Endodermal cell (in vitro differentiated cells): ENCODE data around the gene CLIP1. TPM values are rescaled to one million over a fixed set of nuclear protein-coding genes. Genes with fewer than 3 reads are reported as not detected.

Experiments used
- DNase-seq: peaks from one replicate; pipeline ENCODE4 v3.0.0-alpha.2; 2017
- H3K27ac ChIP-seq: 2 replicates; pipeline ENCODE4 v1.5.1; 2013; ENCODE audit warnings: mild to moderate bottlenecking, low read depth, low read length, moderate library complexity
- H3K27me3 ChIP-seq: 2 replicates; pipeline ENCODE4 v1.6.1; 2013; ENCODE audit warnings: mild to moderate bottlenecking, low read length, moderate library complexity; ENCODE audit not compliant: insufficient read depth, control insufficient read depth, poor library complexity, severe bottlenecking
- H3K36me3 ChIP-seq: 2 replicates; pipeline ENCODE4 v1.7.0; 2013; ENCODE audit warnings: mild to moderate bottlenecking, low read length, moderate library complexity; ENCODE audit not compliant: control insufficient read depth, insufficient read depth
- H3K4me1 ChIP-seq: one replicate; pipeline ENCODE4 v1.7.0; 2013; ENCODE audit warnings: low read length; ENCODE audit not compliant: control insufficient read depth, insufficient read depth
- H3K4me3 ChIP-seq: 2 replicates; pipeline ENCODE4 v1.5.1; 2013; ENCODE audit warnings: mild to moderate bottlenecking, low read length, moderate library complexity
- H3K9ac ChIP-seq: 2 replicates; pipeline ENCODE4 v1.6.1; 2013; ENCODE audit warnings: mild to moderate bottlenecking, low read length, moderate library complexity; ENCODE audit not compliant: poor library complexity, severe bottlenecking; ENCODE audit errors: extremely low read depth
- H3K9me3 ChIP-seq: 2 replicates; pipeline ENCODE4 v1.6.1; 2013; ENCODE audit warnings: mild to moderate bottlenecking, low read length, moderate library complexity; ENCODE audit not compliant: control insufficient read depth
- H3K27ac Mint-ChIP-seq: 2 replicates; pipeline ENCODE4 v1.8.0; 2020; ENCODE audit warnings: mixed read lengths
- H3K27me3 Mint-ChIP-seq: 2 replicates; pipeline ENCODE4 v1.8.0; 2021; ENCODE audit warnings: mild to moderate bottlenecking, mixed read lengths; ENCODE audit not compliant: insufficient read depth
- H3K36me3 Mint-ChIP-seq: 2 replicates; pipeline ENCODE4 v1.8.0; 2020; ENCODE audit warnings: low read depth, mixed read lengths
- H3K4me1 Mint-ChIP-seq: 2 replicates; pipeline ENCODE4 v1.8.0; 2020; ENCODE audit warnings: mixed read lengths
- H3K4me3 Mint-ChIP-seq: 2 replicates; pipeline ENCODE4 v1.8.0; 2020; ENCODE audit warnings: mild to moderate bottlenecking, moderate library complexity, mixed read lengths
- H3K9me3 Mint-ChIP-seq: 2 replicates; pipeline ENCODE4 v1.8.0; 2020; ENCODE audit warnings: mild to moderate bottlenecking, mixed read lengths
- CTCF ChIP-seq: fragments of 200-600 bp; sonication (generic); conservative IDR thresholded peaks from 2 replicates; pipeline ENCODE4 v1.5.0; 2021; ENCODE audit warnings: antibody characterized with exemption, mild to moderate bottlenecking
- WGBS, 2 experiments: methylation state at CpG; one replicate each; pipeline versions ENCODE4 v1.1.5 to v1.1.7; 2013; ENCODE audit warnings: missing lambda C conversion rate in 2 of 2, mixed read lengths in 1 of 2; ENCODE audit not compliant: insufficient coverage in 1 of 2, insufficient read length in 1 of 2; 5-methylcytosine and 5-hydroxymethylcytosine counted together
- total RNA-seq, 2 donors: library from RNA; stranded (reverse); fragmentation: NEBNext Ultra II Directional in 1 of 2; extraction: Animal tissue kit (Norgen Biotek cat#: 25700) in 1 of 2; gene quantifications; 2 replicates in 1 of 2; 3 replicates in 1 of 2; pipeline ENCODE4 v1.2.1, GENCODE V29; 2021

Gene CLIP1
- total RNA-seq, 2 donors from 2014 or later: 56.5 to 65.1 TPM

- no peak overlapping the region for H3K27ac Mint-ChIP-seq
These were observed 99.0 kb downstream of the CLIP1 start for GRCh38 chr12:122323311-122324019.

DNA sequence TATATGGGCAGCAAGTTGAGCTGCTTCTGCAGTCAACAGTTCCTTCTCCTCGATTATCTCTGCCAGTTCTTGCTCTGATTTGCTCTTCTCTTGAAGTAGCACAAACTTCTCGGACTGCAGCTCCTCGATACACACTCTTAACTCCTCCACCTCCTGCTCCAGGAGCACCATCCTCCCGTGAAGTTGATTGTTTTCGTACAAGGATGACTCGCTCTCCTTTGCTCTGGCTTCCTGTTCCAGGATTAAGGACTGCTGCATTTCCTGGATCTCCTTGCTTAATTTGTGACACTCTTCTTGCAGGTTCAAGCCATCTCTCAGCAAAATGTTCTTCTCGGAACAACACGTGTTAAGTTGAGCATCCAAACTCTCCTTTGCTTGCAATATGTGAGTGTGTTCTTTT lies 100.0 kb downstream of the CLIP1 start:
- peaks cover 69% of the 10 kb centered on the region for H3K36me3 ChIP-seq
- no peak overlapping the region for H3K9ac ChIP-seq
- no peak for TF ChIP-seq CTCF
- no peak overlapping the region for H3K4me3 ChIP-seq
- Mint-ChIP-seq H3K27me3 (no peaks in the 10 kb centered on the region), H3K4me3 (no peak overlapping the region), H3K9me3 (no peaks in the 10 kb centered on the region), H3K36me3 (peaks cover 57% of the 10 kb centered on the region), H3K4me1 (no peaks in the 10 kb centered on the region), H3K27ac (no peak overlapping the region)
- H3K27me3 ChIP-seq: no peaks in the 10 kb centered on the region
- no peak for DNase-seq
- H3K27ac ChIP-seq: no peak overlapping the region
- no peaks in the 10 kb centered on the region for H3K9me3 ChIP-seq
- H3K4me1 ChIP-seq: no peaks in the 10 kb centered on the region
- 91 to 92% methylated on average over 8 of the region's 8 CpGs for WGBS, 2 experiments

More at GRCh38 chr12:122323311-122324019, 99.0 kb downstream of the CLIP1 start:
- H3K4me3 Mint-ChIP-seq: no peak overlapping the region
- Histone ChIP-seq H3K9me3 (no peaks in the 10 kb centered on the region), H3K4me1 (no peaks in the 10 kb centered on the region), H3K36me3 (peaks cover 68% of the 10 kb centered on the region), H3K27ac (no peak overlapping the region), H3K9ac (no peak overlapping the region), H3K27me3 (no peaks in the 10 kb centered on the region), H3K4me3 (no peak overlapping the region)
- WGBS, 2 experiments: 94 to 96% methylated on average over 18 of the region's 18 CpGs
- H3K4me1 Mint-ChIP-seq: no peaks in the 10 kb centered on the region
- DNase-seq: no peak
- H3K27me3 Mint-ChIP-seq: no peaks in the 10 kb centered on the region
- TF ChIP-seq CTCF: no peak
- peaks cover 54% of the 10 kb centered on the region for H3K36me3 Mint-ChIP-seq
- H3K9me3 Mint-ChIP-seq: no peaks in the 10 kb centered on the region

DNA sequence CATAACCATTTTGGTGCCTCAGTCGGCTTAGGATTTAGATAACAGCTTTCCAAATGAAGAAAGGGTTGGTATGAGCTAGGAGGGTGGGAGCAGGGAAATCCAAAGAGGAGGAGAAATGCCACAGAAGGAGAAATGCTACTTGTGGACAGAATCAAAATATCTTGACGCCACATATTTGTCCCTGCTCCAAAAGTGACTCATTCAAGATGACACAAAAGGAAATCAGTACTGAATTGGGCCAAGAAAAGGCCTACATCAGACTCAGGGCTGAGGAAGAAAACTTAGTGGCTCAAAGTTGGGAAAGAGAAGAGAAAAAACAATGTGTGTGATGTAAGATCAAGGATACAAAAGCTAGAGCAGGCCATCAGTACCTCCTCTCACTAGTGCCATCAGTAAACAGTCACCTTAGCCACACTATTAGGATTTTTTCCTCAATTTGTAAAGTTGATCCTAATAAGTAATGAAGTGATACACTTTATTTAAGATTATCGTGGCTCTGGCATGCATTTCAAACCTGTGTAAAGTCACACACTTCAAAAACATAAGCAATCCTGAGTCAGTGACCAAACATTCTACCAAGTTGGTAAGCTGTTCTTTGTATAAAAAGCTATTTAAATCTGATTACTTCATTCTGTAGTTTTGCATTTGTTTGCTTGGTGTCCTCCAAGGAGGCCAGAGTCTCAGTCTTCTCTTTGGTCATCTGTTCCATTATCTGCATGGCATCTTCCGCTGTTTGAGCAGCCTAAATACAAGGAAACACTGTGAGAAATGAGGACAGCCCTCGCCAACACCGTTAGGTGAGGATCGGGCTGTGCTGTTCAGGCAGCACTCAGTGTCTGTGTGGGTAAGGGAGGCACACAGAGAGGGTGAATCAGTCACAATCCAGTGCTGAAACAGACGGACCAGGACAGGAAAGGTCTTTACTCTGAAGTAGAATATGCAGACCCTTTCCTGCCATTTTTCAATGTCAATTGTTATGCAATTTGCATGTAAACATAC lies 103.6 kb downstream of the CLIP1 start:
- Histone ChIP-seq H3K9ac (no peak overlapping the region), H3K9me3 (no peaks in the 10 kb centered on the region), H3K27me3 (no peaks in the 10 kb centered on the region), H3K36me3 (peaks cover 68% of the 10 kb centered on the region), H3K4me3 (no peak overlapping the region), H3K4me1 (no peaks in the 10 kb centered on the region), H3K27ac (no peak overlapping the region)
- H3K36me3 Mint-ChIP-seq: peaks cover 63% of the 10 kb centered on the region
- WGBS, 2 experiments: 93 to 94% methylated on average over 6 to 8 of the region's 8 CpGs
- no peak for DNase-seq
- H3K4me3 Mint-ChIP-seq: no peak overlapping the region
- no peaks in the 10 kb centered on the region for H3K27me3 Mint-ChIP-seq
- no peak overlapping the region for H3K27ac Mint-ChIP-seq
- TF ChIP-seq CTCF: no peak
- peaks cover 1% of the 10 kb centered on the region for H3K9me3 Mint-ChIP-seq
- no peaks in the 10 kb centered on the region for H3K4me1 Mint-ChIP-seq
